Stimulated activated CD4-positive, alpha-beta T cell treated with anti-CD3 and anti-CD28 coated beads, Interleukin-2, amount 100 ng/mL, for 48 hours (primary cell): Measurements from ENCODE around the gene KLHL22.
"Not testable (repeated sequence)": the region's sequence is repeated elsewhere in the genome, so short reads cannot be mapped to it uniquely, and the experiment has no call there.

Source experiments
- DNase-seq, 2 donors: peaks; one replicate each; pipeline ENCODE4 v3.0.0-alpha.2; 2020

KLHL22 gene

GRCh38 chr22:20415241-20415640 lies 80.4 kb downstream of the KLHL22 start:
- not testable (repeated sequence) for DNase-seq

GRCh38 chr22:20414450-20414849 lies 81.1 kb downstream of the KLHL22 start:
- no peak for DNase-seq

GRCh38 chr22:20414059-20414440 lies 81.5 kb downstream of the KLHL22 start:
- no peak for DNase-seq

GRCh38 chr22:20413217-20414058 lies 82.2 kb downstream of the KLHL22 start:
- no peak for DNase-seq

GRCh38 chr22:20412474-20413216 lies 83.0 kb downstream of the KLHL22 start:
- no peak for DNase-seq

- DNase-seq: not testable (repeated sequence)
Observed at GRCh38 chr22:20409385-20409784, 86.2 kb downstream of the KLHL22 start.

- no peak for DNase-seq
Observed at GRCh38 chr22:20408891-20409290, 86.7 kb downstream of the KLHL22 start.

GRCh38 chr22:20407829-20408228 lies 87.8 kb downstream of the KLHL22 start:
- DNase-seq: no peak

- no peak for DNase-seq
Observed at GRCh38 chr22:20406686-20407408, 88.7 kb downstream of the KLHL22 start.

- DNase-seq: no peak
Observed at GRCh38 chr22:20405931-20406685, 89.5 kb downstream of the KLHL22 start.

GRCh38 chr22:20405291-20405930 lies 90.2 kb downstream of the KLHL22 start:
- no peak for DNase-seq

GRCh38 chr22:20404881-20405280 lies 90.7 kb downstream of the KLHL22 start:
- no peak for DNase-seq

- no peak for DNase-seq
Observed at GRCh38 chr22:20403779-20404140, 91.8 kb downstream of the KLHL22 start.

- no peak for DNase-seq
Observed at GRCh38 chr22:20402960-20403778, 92.4 kb downstream of the KLHL22 start.

GRCh38 chr22:20401376-20402014 lies 94.1 kb downstream of the KLHL22 start:
- DNase-seq: no peak

- DNase-seq: no peak
Observed at GRCh38 chr22:20400606-20401375, 94.8 kb downstream of the KLHL22 start.

GRCh38 chr22:20399866-20400605 lies 95.6 kb downstream of the KLHL22 start:
- DNase-seq: no peak

GRCh38 chr22:20398420-20398819 lies 97.2 kb downstream of the KLHL22 start:
- no peak for DNase-seq

GRCh38 chr22:20397498-20397897 lies 98.1 kb downstream of the KLHL22 start:
- no peak for DNase-seq
